Naive B cell (primary cell): ENCODE measurements around the gene IGF2BP2. TPM values are rescaled to one million over a fixed set of nuclear protein-coding genes. Genes with fewer than 3 reads are reported as not detected.
"Not testable (repeated sequence)": the region's sequence is repeated elsewhere in the genome, so short reads cannot be mapped to it uniquely, and the experiment has no call there.

ENCODE experiments used
- ATAC-seq, 2 donors: fragments of 150-1000 bp; cut with Tn5 transposase; 2 replicates each; pipeline ENCODE4 v1.10.0; 2021; ENCODE audit warnings: low read depth in 2 of 2, mild to moderate bottlenecking in 2 of 2, moderate library complexity in 2 of 2
- DNase-seq: peaks from one replicate; pipeline ENCODE4 v3.0.0; 2022
- H3K27ac Mint-ChIP-seq, 6 donors: one replicate each; pipeline ENCODE4 v1.8.0; 2020 to 2022; ENCODE audit warnings: mild to moderate bottlenecking in 6 of 6, mixed read lengths in 6 of 6, moderate library complexity in 5 of 6, inconsistent platforms in 2 of 6
- H3K27me3 Mint-ChIP-seq, 3 donors: one replicate each; pipeline ENCODE4 v1.8.0; 2021 to 2022; ENCODE audit warnings: mixed read lengths in 3 of 3, mild to moderate bottlenecking in 1 of 3
- H3K36me3 Mint-ChIP-seq, 2 donors: one replicate each; pipeline ENCODE4 v1.8.0; 2020 to 2022; ENCODE audit warnings: mixed read lengths in 2 of 2, inconsistent platforms in 1 of 2, mild to moderate bottlenecking in 1 of 2
- H3K4me1 Mint-ChIP-seq, 3 donors: one replicate each; pipeline ENCODE4 v1.8.0; 2020 to 2022; ENCODE audit warnings: mixed read lengths in 3 of 3, inconsistent platforms in 1 of 3, mild to moderate bottlenecking in 1 of 3, moderate library complexity in 1 of 3
- H3K4me3 Mint-ChIP-seq, 8 donors: one replicate each; pipeline ENCODE4 v1.8.0; 2020 to 2022; ENCODE audit warnings: mild to moderate bottlenecking in 8 of 8, mixed read lengths in 8 of 8, moderate library complexity in 8 of 8, inconsistent platforms in 2 of 8
- H3K9me3 Mint-ChIP-seq, 7 donors: one replicate each; pipeline ENCODE4 v1.8.0; 2020 to 2022; ENCODE audit warnings: mixed read lengths in 7 of 7, mild to moderate bottlenecking in 5 of 7, inconsistent platforms in 2 of 7, moderate library complexity in 1 of 7
- polyA plus RNA-seq, 6 donors: library from polyadenylated mRNA; unstranded; fragments of 300-500 nt; fragmentation: Illumina TruSeq; gene quantifications; one replicate each; pipeline ENCODE4 v1.2.3, GENCODE V29; 2021; ENCODE audit warnings: low read depth in 6 of 6

Gene IGF2BP2
- polyA plus RNA-seq, 6 donors from 2014 or later, result 0.31 TPM; not detected in 5

DNA sequence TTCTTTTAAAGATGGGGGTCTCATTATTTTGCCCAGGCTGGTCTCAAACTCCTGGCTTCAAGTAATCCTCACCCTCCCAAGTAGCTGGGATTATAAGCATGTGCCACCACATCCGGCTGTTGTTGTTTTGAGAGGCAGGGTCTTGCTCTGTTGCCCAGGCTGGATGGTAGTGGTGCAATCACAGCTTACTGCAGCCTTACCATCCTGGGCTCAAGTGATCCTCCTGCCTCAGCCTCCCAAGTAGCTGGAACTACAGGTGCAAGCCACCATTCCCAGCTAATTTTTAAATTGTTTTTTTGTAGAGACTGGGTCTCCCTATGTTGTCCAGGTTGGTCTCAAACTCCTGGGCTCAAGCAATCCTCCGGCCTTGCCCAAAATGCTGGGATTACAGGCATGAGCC is 133.2 kb downstream of the IGF2BP2 start:
- Mint-ChIP-seq H3K36me3 (no peaks in the 10 kb centered on the region), H3K9me3 (no peaks in the 10 kb centered on the region), H3K27me3 (peaks cover 0 to 3% (median 0%) of the 10 kb centered on the region in 3 donors), H3K4me1 (no peaks in the 10 kb centered on the region), H3K4me3 (no peak overlapping the region), H3K27ac (no peak overlapping the region)
- no peak for DNase-seq
- no peak for ATAC-seq

DNA sequence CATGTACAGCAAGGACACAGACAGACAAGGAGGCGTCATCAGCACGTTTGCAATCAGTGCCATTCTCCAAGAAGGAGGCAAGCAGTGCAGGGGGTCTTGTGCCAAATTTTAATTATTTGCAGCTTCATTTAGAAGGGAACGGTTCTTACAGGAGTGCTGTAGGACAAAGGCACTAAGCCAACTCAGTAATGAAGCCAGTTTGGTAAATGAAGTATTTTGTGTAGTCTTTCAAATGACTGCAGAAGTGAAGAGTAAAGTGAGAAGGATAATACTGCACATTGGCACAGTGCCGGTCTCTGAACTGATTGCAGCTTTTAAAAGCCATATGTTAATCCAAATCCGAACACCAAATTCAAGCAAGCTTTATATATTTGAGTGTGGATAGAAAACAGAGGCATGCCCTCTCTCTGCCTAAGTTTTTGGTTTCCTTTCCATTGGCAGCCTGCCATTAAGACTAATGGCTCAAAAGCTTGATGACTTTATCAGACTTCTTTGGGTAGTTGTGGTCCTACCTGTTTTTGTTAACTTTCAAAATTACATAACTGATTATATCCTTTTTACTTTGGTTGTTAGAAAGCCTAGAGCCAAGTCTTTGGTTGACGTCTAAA is 137.5 kb downstream of the IGF2BP2 start:
- Mint-ChIP-seq H3K27me3 (no peaks in the 10 kb centered on the region), H3K9me3 (peaks cover 0 to 1% (median 0%) of the 10 kb centered on the region in 7 donors), H3K4me3 (no peak overlapping the region), H3K27ac (no peak overlapping the region), H3K36me3 (peaks cover 0 to under 1% of the 10 kb centered on the region in 2 donors), H3K4me1 (no peaks in the 10 kb centered on the region)
- no peak for DNase-seq
- ATAC-seq, result no peak

DNA sequence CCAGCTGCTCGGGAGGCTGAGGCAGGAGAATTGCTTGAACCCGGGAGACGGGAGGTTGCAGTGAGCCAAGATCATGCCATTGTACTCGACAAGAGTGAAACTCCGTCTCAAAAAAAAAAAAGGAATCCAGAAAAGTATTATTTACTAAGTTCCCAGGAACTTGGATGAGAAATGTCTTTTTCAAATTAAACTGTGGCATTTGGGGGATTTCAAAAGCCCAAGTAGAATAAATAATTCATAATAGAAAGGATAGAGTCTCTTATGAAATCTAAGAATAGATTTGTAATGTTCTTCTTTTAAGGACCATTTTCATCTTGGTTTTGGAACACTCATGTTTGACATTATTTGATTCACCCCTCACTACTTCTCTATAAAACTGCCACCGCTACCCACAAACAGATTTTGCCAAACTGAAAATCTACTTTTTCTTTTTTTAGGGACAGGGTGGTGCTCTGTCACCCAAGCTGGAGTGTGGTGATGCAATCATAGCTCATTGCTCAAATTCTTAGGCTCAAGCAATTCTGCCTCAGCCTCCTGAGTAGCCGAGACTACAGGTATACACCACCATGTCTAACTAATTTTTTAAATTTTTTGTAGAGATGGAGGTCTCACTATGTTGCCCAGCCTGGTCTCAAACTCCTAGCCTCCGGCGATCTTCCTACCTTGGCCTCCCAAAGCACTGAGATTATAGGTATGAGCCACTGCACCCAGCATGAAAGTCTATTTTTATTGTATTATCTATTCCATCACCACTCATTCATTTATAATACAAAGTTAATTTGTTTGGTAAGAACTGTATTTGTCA is 139.4 kb downstream of the IGF2BP2 start:
- Mint-ChIP-seq H3K27me3 (no peaks in the 10 kb centered on the region), H3K4me1 (no peaks in the 10 kb centered on the region), H3K27ac (no peak overlapping the region), H3K36me3 (peaks cover 0 to 3% of the 10 kb centered on the region in 2 donors), H3K4me3 (peak overlapping the region in 1 of 8 donors; percentile 22), H3K9me3 (peaks cover 0 to 18% (median 4%) of the 10 kb centered on the region in 7 donors)
- DNase-seq, result no peak
- no peak for ATAC-seq

DNA sequence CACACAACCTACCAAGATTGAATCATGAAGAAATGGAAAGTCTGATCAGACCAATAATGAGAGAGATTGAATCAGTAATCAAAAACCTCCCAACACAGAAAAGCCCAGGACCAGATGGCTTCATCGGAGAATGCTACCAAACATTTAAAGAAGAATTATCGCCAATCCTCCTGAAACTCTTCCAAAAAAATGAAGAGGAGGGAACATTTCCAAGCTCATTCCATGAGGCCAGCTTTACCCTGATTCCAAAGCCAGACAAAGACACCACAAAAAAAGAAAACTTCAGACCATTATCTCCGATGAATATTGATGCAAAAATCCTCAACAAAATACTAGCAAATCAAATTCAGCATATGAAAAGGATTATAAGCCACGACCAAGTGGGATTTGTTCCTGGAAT is 144.6 kb downstream of the IGF2BP2 start:
- Mint-ChIP-seq H3K4me1 (no peaks in the 10 kb centered on the region), H3K36me3 (peaks cover 3 to 15% of the 10 kb centered on the region in 2 donors), H3K27me3 (no peaks in the 10 kb centered on the region), H3K27ac (no peak overlapping the region), H3K4me3 (no peak overlapping the region), H3K9me3 (peaks cover 9 to 49% (median 26%) of the 10 kb centered on the region in 7 donors)
- DNase-seq (no peak), ATAC-seq (no peak)

DNA sequence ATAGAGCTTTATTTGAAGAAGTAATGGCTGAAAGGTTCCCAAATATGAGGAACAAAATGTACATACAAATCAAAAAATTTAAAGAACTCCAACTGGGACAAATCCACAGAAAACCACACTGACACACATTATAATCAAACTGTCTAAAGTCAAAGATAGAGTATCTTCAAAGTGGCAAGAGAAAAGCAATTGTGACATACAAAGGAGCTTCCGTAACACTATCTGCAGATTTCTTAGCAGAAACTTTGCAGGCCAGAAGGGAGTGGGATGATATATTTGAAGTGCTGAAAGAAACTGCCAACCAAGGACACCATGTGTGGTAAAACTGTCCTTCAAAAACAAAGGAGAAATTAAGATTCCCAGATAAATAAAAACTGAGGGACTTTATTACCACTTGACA is 146.8 kb downstream of the IGF2BP2 start:
- peaks cover 3 to 15% of the 10 kb centered on the region in 2 donors for H3K36me3 Mint-ChIP-seq
- peaks cover 0 to 2% (median 0%) of the 10 kb centered on the region in 3 donors for H3K27me3 Mint-ChIP-seq
- H3K4me3 Mint-ChIP-seq, result no peak overlapping the region
- no peaks in the 10 kb centered on the region for H3K4me1 Mint-ChIP-seq
- DNase-seq (no peak), ATAC-seq (no peak)
- peaks cover 9 to 49% (median 26%) of the 10 kb centered on the region in 7 donors for H3K9me3 Mint-ChIP-seq
- H3K27ac Mint-ChIP-seq, result no peak overlapping the region

DNA sequence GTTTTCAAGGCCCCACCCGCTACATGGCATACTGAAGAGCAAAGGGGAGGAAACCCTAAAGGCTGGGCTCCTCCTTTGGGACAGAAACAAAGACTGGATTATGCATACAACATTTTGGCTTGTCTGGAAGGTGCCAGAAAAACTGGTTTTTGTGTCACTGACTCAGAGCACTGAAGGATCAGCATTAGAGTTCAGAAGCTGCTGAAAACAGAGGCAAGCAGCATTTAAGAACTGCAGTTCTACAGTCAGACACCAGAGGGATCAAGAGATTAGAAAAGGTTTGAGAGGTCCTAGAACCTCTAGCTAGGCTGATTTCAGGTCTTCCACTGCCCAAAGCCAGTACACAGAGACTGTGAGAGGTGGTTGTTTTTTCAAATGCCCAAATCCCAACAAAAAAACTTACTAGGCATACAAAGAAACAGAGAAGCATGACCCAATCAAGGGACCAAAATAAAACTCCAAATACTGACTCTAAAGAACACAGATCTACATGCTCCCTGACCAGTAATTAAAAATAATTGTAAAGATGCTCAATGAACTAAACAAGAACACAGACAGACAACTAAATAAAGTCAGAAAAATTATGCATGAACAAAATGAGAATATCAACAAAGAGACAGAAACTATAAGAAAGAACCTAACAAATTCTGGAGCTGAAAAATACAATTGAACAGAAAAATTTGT is 147.6 kb downstream of the IGF2BP2 start:
- Mint-ChIP-seq H3K9me3 (peaks cover 9 to 47% (median 26%) of the 10 kb centered on the region in 7 donors), H3K27me3 (peaks cover 0 to 8% (median 0%) of the 10 kb centered on the region in 3 donors), H3K36me3 (peaks cover 1 to 15% of the 10 kb centered on the region in 2 donors), H3K27ac (no peak overlapping the region), H3K4me3 (no peak overlapping the region), H3K4me1 (no peaks in the 10 kb centered on the region)
- no peak for DNase-seq
- no peak for ATAC-seq

DNA sequence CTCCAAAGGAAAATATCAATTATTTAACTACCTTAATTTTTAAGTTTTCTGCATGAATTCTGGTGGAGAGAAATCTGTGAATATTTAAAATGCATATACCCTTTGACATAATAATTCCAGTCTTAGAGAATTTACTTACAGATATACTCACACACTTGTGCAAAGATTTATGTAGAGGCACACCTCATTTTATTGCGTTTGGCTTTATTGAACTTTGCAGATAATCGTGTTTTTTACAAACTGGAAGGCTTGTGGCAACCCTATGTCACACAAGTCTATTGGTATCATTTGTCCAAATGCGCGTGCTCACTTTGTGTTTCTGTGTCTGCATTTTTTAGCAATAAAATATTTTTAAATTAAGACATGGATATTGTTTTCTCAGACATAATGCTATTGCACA is 157.3 kb downstream of the IGF2BP2 start:
- H3K27me3 Mint-ChIP-seq, result peaks cover 0 to 18% (median 6%) of the 10 kb centered on the region in 3 donors
- no peaks in the 10 kb centered on the region for H3K4me1 Mint-ChIP-seq
- ATAC-seq (no peak), DNase-seq (no peak)
- no peak overlapping the region for H3K4me3 Mint-ChIP-seq
- no peak overlapping the region for H3K27ac Mint-ChIP-seq
- H3K9me3 Mint-ChIP-seq, result no peaks in the 10 kb centered on the region
- no peaks in the 10 kb centered on the region for H3K36me3 Mint-ChIP-seq

DNA sequence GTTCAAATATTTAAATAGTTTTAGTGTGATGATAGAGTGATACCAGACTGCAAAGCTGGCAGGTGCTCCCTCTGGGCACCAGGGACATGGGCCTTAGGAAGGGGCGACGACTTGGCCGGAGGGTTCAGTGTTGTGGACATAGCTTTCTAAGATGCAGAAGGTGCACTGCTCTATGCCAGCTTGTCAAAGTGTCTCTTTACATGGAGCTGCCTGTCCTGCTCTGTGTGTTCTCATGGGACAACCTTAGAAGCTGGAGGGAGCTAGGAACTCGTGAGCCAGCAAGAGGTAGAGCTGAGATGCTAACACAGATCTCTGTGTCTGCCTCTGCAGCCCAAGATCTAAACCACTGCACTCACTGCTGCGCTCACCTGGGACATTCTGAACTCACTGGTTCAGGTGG is 160.9 kb downstream of the IGF2BP2 start:
- H3K4me1 Mint-ChIP-seq, result no peaks in the 10 kb centered on the region
- no peaks in the 10 kb centered on the region for H3K9me3 Mint-ChIP-seq
- ATAC-seq (no peak), DNase-seq (no peak)
- H3K27me3 Mint-ChIP-seq, result peaks cover 4 to 17% (median 6%) of the 10 kb centered on the region in 3 donors
- H3K27ac Mint-ChIP-seq, result no peak overlapping the region
- no peak overlapping the region for H3K4me3 Mint-ChIP-seq
- no peaks in the 10 kb centered on the region for H3K36me3 Mint-ChIP-seq

DNA sequence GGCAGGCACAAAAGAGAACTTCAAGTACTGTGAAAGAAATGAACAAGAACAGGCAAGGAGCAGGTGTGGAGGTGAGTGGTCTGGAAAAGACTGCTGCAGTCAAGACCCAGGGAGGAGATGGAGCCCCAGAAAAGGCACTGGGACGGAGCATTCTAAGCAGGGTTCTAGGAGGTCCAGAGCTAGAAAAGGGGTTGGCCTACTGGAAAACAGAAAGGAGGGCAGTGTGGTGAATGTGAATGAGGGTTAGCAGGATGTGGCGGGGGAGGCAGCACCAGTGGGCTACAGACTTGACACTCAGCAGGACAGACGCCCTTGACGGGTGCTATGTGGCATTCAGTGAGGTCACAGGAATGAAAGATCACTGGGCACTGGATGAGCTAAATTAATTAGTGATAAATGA is 163.1 kb downstream of the IGF2BP2 start:
- no peaks in the 10 kb centered on the region for H3K36me3 Mint-ChIP-seq
- no peaks in the 10 kb centered on the region for H3K4me1 Mint-ChIP-seq
- peaks cover 4 to 17% (median 6%) of the 10 kb centered on the region in 3 donors for H3K27me3 Mint-ChIP-seq
- no peak for ATAC-seq
- H3K4me3 Mint-ChIP-seq, result no peak overlapping the region
- no peak overlapping the region for H3K27ac Mint-ChIP-seq
- DNase-seq, result no peak
- H3K9me3 Mint-ChIP-seq, result no peaks in the 10 kb centered on the region

DNA sequence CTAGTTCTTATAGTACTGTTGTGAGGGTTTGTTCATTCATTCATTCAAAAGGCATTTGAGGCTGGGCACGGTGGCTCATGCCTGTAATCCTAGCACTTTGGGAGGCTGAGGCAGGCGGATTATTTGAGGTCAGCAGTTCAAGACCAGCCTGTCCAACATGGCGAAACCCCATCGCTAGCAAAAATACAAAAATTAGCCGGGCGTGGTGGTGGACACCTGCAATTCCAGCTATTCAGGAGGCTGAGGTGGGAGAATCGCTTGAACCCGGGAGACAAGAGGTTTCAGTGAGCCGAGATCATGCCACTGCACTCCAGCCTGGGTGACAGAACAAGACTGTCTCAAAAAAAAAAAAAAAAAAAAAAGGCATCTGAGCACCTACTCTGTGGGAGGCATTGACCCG is 163.5 kb downstream of the IGF2BP2 start:
- H3K4me3 Mint-ChIP-seq, result not testable (repeated sequence)

DNA sequence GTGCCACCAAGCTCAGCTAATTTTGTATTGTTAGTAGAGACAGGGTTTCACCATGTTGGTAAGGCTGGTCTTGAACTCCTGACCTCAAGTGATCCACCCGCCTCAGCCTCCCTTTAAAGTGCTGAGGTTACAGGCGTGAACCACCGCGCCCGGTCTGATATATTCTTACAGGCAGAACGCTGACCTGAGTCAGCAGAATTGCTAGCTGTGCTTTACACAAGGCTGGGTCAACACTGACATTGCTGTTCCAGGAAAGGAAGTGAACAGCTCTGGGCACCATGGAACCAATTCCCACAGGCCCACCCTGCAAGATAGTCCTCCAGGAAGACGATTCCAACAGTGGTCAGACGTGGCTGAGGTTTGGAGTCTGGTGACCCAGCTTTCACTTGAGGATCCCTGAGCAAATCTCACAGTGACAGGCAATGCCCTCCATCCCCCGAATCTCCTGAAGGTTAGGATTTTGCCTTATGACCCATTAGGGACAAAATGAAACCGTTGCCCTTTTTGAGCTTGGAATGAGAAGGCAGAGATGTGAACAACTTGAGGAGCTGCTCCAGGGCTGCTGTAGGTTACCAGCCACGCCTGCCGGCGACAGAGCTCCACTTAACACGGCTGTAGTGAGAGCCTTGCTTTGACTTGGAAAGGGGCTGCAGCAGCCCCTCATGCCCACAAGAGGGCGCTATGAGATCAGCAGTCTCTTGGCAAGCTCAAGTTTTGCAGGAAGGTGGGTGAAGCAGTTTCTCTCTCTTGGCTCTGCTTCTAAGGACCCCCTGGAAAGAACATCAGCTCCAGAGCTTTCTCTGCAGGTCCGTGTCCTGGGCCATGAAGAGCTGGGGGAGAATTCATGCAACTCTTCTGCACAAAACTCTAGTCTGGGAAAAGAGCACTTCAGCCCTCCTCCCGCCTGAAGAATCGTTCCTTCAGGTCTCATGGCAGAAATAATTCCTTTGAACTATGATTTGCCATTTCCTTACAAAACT is 164.6 kb downstream of the IGF2BP2 start:
- peak; percentile 61 to 76 for ATAC-seq
- Mint-ChIP-seq H3K27ac (no peak overlapping the region), H3K9me3 (no peaks in the 10 kb centered on the region), H3K4me1 (no peaks in the 10 kb centered on the region), H3K4me3 (no peak overlapping the region), H3K27me3 (peaks cover 4 to 17% (median 6%) of the 10 kb centered on the region in 3 donors), H3K36me3 (no peaks in the 10 kb centered on the region)
- peak; percentile 51 for DNase-seq

More for the DNA sequence above, 163.5 kb downstream of the IGF2BP2 start:
- DNase-seq, ATAC-seq, H3K27ac Mint-ChIP-seq, H3K36me3 Mint-ChIP-seq, H3K4me1 Mint-ChIP-seq, H3K9me3 Mint-ChIP-seq: not testable (repeated sequence)
- H3K27me3 Mint-ChIP-seq, result peaks cover 4 to 17% (median 6%) of the 10 kb centered on the region in 3 donors

DNA sequence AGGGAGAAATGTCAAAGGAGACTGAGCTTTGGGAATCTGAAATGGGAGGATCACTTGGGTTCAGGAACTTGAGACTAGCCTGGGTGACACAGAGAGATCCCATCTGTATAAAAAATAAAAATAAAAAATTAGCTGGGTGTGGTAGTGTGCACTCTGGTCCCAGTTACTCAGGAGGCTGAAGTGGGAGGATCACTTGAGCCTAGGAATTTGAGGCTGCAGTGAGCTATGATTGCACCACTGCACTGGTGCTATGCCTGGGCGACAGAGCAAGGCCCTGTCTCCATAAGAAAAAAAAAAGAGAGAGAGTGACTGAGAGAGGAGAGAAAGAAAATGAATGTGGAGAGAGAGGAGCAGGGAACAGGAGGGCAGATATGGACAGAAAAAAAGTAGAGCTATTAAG is 165.9 kb downstream of the IGF2BP2 start:
- peak overlapping the region in 1 of 6 donors; percentile 81 for H3K27ac Mint-ChIP-seq
- no peak overlapping the region for H3K4me3 Mint-ChIP-seq
- H3K4me1 Mint-ChIP-seq, result no peaks in the 10 kb centered on the region
- peaks cover 0 to 7% (median 4%) of the 10 kb centered on the region in 3 donors for H3K27me3 Mint-ChIP-seq
- no peaks in the 10 kb centered on the region for H3K9me3 Mint-ChIP-seq
- no peaks in the 10 kb centered on the region for H3K36me3 Mint-ChIP-seq
- DNase-seq (no peak), ATAC-seq (no peak)

DNA sequence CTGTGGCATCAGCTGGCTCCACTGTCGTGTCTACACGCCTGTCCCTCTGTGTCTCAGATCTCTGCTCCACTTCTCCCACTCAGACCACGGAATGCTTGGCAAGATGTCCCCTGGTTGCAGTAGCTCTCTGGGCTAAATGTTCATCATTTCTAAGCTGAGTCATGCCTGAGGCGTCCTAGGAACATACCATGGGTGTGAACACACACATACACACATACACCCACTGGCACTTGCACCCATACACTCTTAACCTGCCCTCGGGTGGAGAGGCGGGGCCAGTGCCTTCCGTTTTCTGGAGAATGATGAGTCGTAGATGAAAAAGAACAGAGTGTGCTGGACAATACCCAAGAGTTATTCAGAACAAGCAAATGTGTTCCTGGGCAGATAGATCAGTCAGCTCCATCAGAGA is 166.3 kb downstream of the IGF2BP2 start:
- Mint-ChIP-seq H3K36me3 (no peaks in the 10 kb centered on the region), H3K27ac (no peak overlapping the region), H3K27me3 (peaks cover 0 to 5% (median 4%) of the 10 kb centered on the region in 3 donors), H3K9me3 (no peaks in the 10 kb centered on the region), H3K4me1 (no peaks in the 10 kb centered on the region), H3K4me3 (no peak overlapping the region)
- DNase-seq (no peak), ATAC-seq (no peak)
